Gastrocnemius medialis (tissue), 4 donors: Measurements from ENCODE around the gene SMARCD1. TPM values are rescaled to one million over a fixed set of nuclear protein-coding genes. Genes with fewer than 3 reads are reported as not detected.

ENCODE experiments used
- ATAC-seq, 2 donors: fragments of 150-250 bp; one replicate each; pipeline ENCODE4 v1.9.1; 2016
- DNase-seq, 2 donors: peaks; one replicate each; pipeline ENCODE4 v3.0.0-alpha.2; 2019
- H3K27ac ChIP-seq, 4 donors: fragments of 200-600 bp; sonication (generic); 1 replicate in 1 of 4; 2 replicates in 3 of 4; pipeline ENCODE4 v1.5.1; 2016 to 2018; ENCODE audit warnings: mild to moderate bottlenecking in 2 of 4, moderate library complexity in 1 of 4
- H3K27me3 ChIP-seq, 3 donors: fragments of 200-600 bp; sonication (generic) in 2 of 3; 1 replicate in 1 of 3; 2 replicates in 2 of 3; pipeline versions ENCODE4 v1.5.1 to v1.6.0; 2016 to 2019; ENCODE audit warnings: mild to moderate bottlenecking in 1 of 3, moderate library complexity in 1 of 3
- H3K36me3 ChIP-seq, 2 donors: fragments of 200-600 bp; sonication (generic) in 1 of 2; one replicate each; pipeline ENCODE4 v1.5.1; 2017 to 2018
- H3K4me1 ChIP-seq, 2 donors: fragments of 200-600 bp; sonication (generic) in 1 of 2; one replicate each; pipeline ENCODE4 v1.5.1; 2016 to 2017; ENCODE audit warnings: mild to moderate bottlenecking in 2 of 2
- H3K4me3 ChIP-seq, 4 donors: fragments of 200-600 bp; sonication (generic) in 3 of 4; 1 replicate in 1 of 4; 2 replicates in 3 of 4; pipeline ENCODE4 v1.5.1; 2016 to 2019; ENCODE audit warnings: mild to moderate bottlenecking in 2 of 4
- H3K9me3 ChIP-seq, 3 donors: fragments of 200-600 bp; sonication (generic) in 2 of 3; 1 replicate in 1 of 3; 2 replicates in 2 of 3; pipeline ENCODE4 v1.5.1; 2016 to 2019
- POLR2A ChIP-seq, 2 donors: fragments of 450-650 bp; IDR thresholded peaks; one replicate each; pipeline ENCODE4 v1.6.1; 2017; ENCODE audit warnings: antibody characterized with exemption in 2 of 2, mild to moderate bottlenecking in 2 of 2, moderate library complexity in 2 of 2
- in situ Hi-C, 4 donors: fragments of 200-750 bp; cut with MboI; loops; one replicate each; pipeline versions ENCODE4 v1.15.0 to v1.8.0; 2017; ENCODE audit warnings: low sequenced_read_pairs in 4 of 4
- intact Hi-C: fragments of 100-400 bp; cut with DNase I; formaldehyde crosslinking; loops from one replicate; pipeline ENCODE4 v1.15.1; 2023; ENCODE audit warnings: low total_unique reads
- total RNA-seq, 4 donors: library from RNA; depleted of rRNA; stranded (reverse); fragments of >200 nt; gene quantifications; one replicate each; pipeline versions ENCODE4 v1.1.0 to v1.2.3, GENCODE V29; 2016
- TF ChIP-seq, protein P1 (sequence below), 5 experiments: fragments of 450-650 bp in 3 of 5; fragments of 200-600 bp in 2 of 5; sonication (generic) in 2 of 5; IDR thresholded peaks in 4 of 5; conservative IDR thresholded peaks in 1 of 5; 1 replicate in 4 of 5; 2 replicates in 1 of 5; pipeline ENCODE4 v1.5.1; 2016 to 2019; ENCODE audit warnings: antibody characterized with exemption in 5 of 5, mild to moderate bottlenecking in 3 of 5, moderate library complexity in 3 of 5

Gene SMARCD1
- total RNA-seq, 4 donors from 2014 or later, result 16.9 to 27.3 (median 20.1) TPM

- Histone ChIP-seq H3K9me3 (no peaks in the 10 kb centered on the region), H3K36me3 (peaks cover 0 to 24% of the 10 kb centered on the region in 2 donors), H3K27ac (peak overlapping the region; percentile 92 to 95 (median 95)), H3K4me1 (peaks cover 56 to 58% of the 10 kb centered on the region in 2 donors), H3K4me3 (no peak overlapping the region), H3K27me3 (no peaks in the 10 kb centered on the region)
- in situ Hi-C loops (loop anchor here in 1 of 4 donors (10.0 kb wide), 1 partner anchor 61 kb away; the partner anchor contains the start of gene CERS5), intact Hi-C loops (loop anchor here (1.0 kb wide), 1 partner anchor 14 kb away; no protein-coding TSS in a partner anchor)
- no peak for DNase-seq
- TF ChIP-seq POLR2A (IDR thresholded peaks at IDR 0.05), result no peak
- TF ChIP-seq, protein P1, sequence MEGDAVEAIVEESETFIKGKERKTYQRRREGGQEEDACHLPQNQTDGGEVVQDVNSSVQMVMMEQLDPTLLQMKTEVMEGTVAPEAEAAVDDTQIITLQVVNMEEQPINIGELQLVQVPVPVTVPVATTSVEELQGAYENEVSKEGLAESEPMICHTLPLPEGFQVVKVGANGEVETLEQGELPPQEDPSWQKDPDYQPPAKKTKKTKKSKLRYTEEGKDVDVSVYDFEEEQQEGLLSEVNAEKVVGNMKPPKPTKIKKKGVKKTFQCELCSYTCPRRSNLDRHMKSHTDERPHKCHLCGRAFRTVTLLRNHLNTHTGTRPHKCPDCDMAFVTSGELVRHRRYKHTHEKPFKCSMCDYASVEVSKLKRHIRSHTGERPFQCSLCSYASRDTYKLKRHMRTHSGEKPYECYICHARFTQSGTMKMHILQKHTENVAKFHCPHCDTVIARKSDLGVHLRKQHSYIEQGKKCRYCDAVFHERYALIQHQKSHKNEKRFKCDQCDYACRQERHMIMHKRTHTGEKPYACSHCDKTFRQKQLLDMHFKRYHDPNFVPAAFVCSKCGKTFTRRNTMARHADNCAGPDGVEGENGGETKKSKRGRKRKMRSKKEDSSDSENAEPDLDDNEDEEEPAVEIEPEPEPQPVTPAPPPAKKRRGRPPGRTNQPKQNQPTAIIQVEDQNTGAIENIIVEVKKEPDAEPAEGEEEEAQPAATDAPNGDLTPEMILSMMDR (IDR thresholded peaks at IDR 0.05 in 4 of 5, conservative IDR thresholded peaks at IDR 0.05 in 1 of 5), result no peak
- no peak for ATAC-seq
These were observed 18.2 kb downstream of the SMARCD1 start for GRCh38 chr12:50103351-50103750.

GRCh38 chr12:50103767-50104321, 18.7 kb downstream of the SMARCD1 start, which contains the start of gene GPD1:
Gene GPD1 (plus strand): TSS chr12:50104008. CDS start chr12:50104051, 43 bp downstream.
- Histone ChIP-seq H3K4me1 (peaks cover 61 to 62% of the 10 kb centered on the region in 2 donors), H3K4me3 (peak within 1 kb of the TSS; percentile 43 to 55 (median 51)), H3K9me3 (no peaks in the 10 kb centered on the region), H3K27me3 (no peaks in the 10 kb centered on the region), H3K36me3 (peaks cover 0 to 19% of the 10 kb centered on the region in 2 donors), H3K27ac (peak within 1 kb of the TSS; percentile 92 to 95 (median 95))
- TF ChIP-seq, protein P1 (IDR thresholded peaks at IDR 0.05 in 4 of 5, conservative IDR thresholded peaks at IDR 0.05 in 1 of 5), result peak in 1 of 5 experiments; percentile 27
- peak; percentile 81 to 93 for TF ChIP-seq POLR2A (IDR thresholded peaks at IDR 0.05)
- peak; percentile 75 to 78 for ATAC-seq
- DNase-seq, result peak; percentile 65 to 93
- in situ Hi-C loops, result loop anchor here in 1 of 4 donors (10.0 kb wide), 1 partner anchor 61 kb away; the partner anchor contains the start of gene CERS5
- intact Hi-C loops, result loop anchor here (1.0 kb wide), 1 partner anchor 15 kb away; no protein-coding TSS in a partner anchor

DNA sequence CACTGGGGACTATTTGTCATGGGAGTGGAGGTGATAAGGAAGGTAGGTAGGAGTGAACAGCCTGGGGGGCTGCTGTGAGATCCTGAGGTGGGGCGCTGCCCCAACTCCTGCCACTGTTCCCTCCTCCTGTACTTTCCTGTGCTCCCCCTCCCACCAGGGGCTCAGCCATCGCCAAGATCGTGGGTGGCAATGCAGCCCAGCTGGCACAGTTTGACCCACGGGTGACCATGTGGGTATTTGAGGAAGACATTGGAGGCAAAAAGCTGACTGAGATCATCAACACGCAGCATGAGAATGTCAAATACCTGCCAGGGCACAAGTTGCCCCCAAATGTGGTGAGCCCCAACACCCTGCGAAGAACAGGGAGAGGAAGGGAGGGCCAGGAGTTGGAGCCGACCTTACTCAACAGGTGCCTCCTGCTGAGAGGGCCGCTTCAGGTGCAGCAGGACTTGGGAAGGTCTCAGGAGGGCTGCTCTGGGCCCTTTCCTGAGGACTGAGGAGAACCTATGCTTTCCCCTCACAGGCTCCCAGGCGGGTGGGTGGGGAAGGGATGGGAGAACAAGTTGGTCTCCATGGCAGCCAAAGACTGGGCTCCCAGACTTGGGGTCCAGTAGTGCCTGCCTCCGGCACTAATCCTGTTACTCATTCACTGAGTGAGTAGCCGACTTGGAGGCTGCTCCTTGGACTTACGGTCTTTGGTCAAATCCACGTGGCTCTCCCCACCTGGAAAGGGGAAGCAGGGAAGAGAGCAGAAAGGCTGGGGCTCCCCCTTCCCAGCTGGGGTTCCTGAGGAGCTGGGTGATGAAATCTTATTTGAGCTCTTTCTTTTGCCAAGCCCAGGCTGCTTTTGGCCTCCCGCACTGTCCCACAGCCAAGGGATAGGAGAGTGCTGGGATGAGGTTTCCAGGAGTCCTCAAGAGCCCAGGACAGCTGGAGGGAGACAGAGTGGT, 19.6 kb downstream of the SMARCD1 start:
- intact Hi-C loops (no loop called here), in situ Hi-C loops (loop anchor here in 1 of 4 donors (10.0 kb wide), 1 partner anchor 60 kb away; the partner anchor contains the start of gene CERS5)
- Histone ChIP-seq H3K27me3 (no peaks in the 10 kb centered on the region), H3K4me3 (peak overlapping the region; percentile 43 to 55 (median 51)), H3K9me3 (no peaks in the 10 kb centered on the region), H3K27ac (peak overlapping the region; percentile 92 to 95 (median 95)), H3K4me1 (peaks cover 70% of the 10 kb centered on the region in 2 donors), H3K36me3 (peaks cover 0 to 11% of the 10 kb centered on the region in 2 donors)
- ATAC-seq, result peak; percentile 46 to 60
- peak in 1 of 2 donors; percentile 21 for TF ChIP-seq POLR2A (IDR thresholded peaks at IDR 0.05)
- TF ChIP-seq, protein P1 (IDR thresholded peaks at IDR 0.05 in 4 of 5, conservative IDR thresholded peaks at IDR 0.05 in 1 of 5), result no peak
- peak; percentile 39 to 88 for DNase-seq

- DNase-seq (no peak), ATAC-seq (no peak)
- in situ Hi-C loops (loop anchor here in 1 of 4 donors (10.0 kb wide), 1 partner anchor 59 kb away; the partner anchor contains the start of gene CERS5), intact Hi-C loops (no loop called here)
- Histone ChIP-seq H3K36me3 (peaks cover 0 to 6% of the 10 kb centered on the region in 2 donors), H3K4me3 (peak overlapping the region in 3 of 4 donors; percentile 43 to 55 (median 54)), H3K27me3 (no peaks in the 10 kb centered on the region), H3K9me3 (no peaks in the 10 kb centered on the region), H3K27ac (peak overlapping the region; percentile 92 to 95 (median 95)), H3K4me1 (peaks cover 82% of the 10 kb centered on the region in 2 donors)
- TF ChIP-seq POLR2A (IDR thresholded peaks at IDR 0.05), result no peak
- TF ChIP-seq, protein P1 (IDR thresholded peaks at IDR 0.05 in 4 of 5, conservative IDR thresholded peaks at IDR 0.05 in 1 of 5), result no peak
These were observed 20.8 kb downstream of the SMARCD1 start for GRCh38 chr12:50105913-50106450.
